ENCODE data around the gene THRB.

THRB gene

GRCh38 chr3:24503616-24504113 is 9.0 kb upstream of the THRB start:
- no peak overlapping the region for H3K23ac ChIP-seq (ENCODE audit: low read length in 2 of 2)
- no peak overlapping the region for H2AK5ac ChIP-seq (ENCODE audit: low read length, severe bottlenecking)
- no peak overlapping the region for H2BK120ac ChIP-seq (ENCODE audit: low read depth, low read length)
- 88% methylated on average over 3 of the region's 3 CpGs for WGBS
- H4K91ac ChIP-seq (ENCODE audit: low read length) = no peak overlapping the region
- H3K27ac ChIP-seq (ENCODE audit: low read length, poor library complexity, severe bottlenecking) = no peak overlapping the region
- H3K14ac ChIP-seq (ENCODE audit: low read length in 2 of 2) = no peak overlapping the region
- H3K4me3 ChIP-seq (ENCODE audit: insufficient read depth in 1 of 2, low read depth in 1 of 2, low read length in 2 of 2) = no peak overlapping the region
- no peak overlapping the region for H2AFZ ChIP-seq (ENCODE audit: low read depth, low read length)
- no peak overlapping the region for H2BK15ac ChIP-seq (ENCODE audit: low read depth, poor library complexity, severe bottlenecking)
- no peak for DNase-seq
- no peak overlapping the region for H3K18ac ChIP-seq (ENCODE audit: low read depth in 1 of 2, low read length in 2 of 2)
- no peaks in the 10 kb centered on the region for H3K79me1 ChIP-seq (replicated peaks; ENCODE audit: low read length, poor library complexity, severe bottlenecking)
- no peaks in the 10 kb centered on the region for H3K4me1 ChIP-seq (ENCODE audit: control insufficient read depth, insufficient read depth, low read depth, low read length)
- H3K4me2 ChIP-seq (ENCODE audit: low read length, poor library complexity, severe bottlenecking) = no peak overlapping the region
- no peak overlapping the region for H3K4ac ChIP-seq (ENCODE audit: low read depth in 1 of 2, low read length in 2 of 2)
- no peak overlapping the region for H4K8ac ChIP-seq (ENCODE audit: low read length)
- no peak overlapping the region for H2BK5ac ChIP-seq (ENCODE audit: low read depth, low read length, poor library complexity, severe bottlenecking)
- no peak overlapping the region for H2BK12ac ChIP-seq (ENCODE audit: low read length in 2 of 2)
- no peak overlapping the region for H3K9ac ChIP-seq (ENCODE audit: low read length)
- H3K27me3 ChIP-seq (ENCODE audit: control insufficient read depth in 1 of 2, insufficient read depth in 1 of 2, low read length in 2 of 2) = no peaks in the 10 kb centered on the region
- no peaks in the 10 kb centered on the region for H3K36me3 ChIP-seq (ENCODE audit: control insufficient read depth in 1 of 2, insufficient read depth in 2 of 2, low read depth in 1 of 2, low read length in 2 of 2)
- H3K9me3 ChIP-seq (ENCODE audit: control insufficient read depth, low read length) = no peaks in the 10 kb centered on the region

GRCh38 chr3:24502690-24503089 is 8.0 kb upstream of the THRB start:
- no peak overlapping the region for H2BK120ac ChIP-seq (ENCODE audit: low read depth, low read length)
- no peak overlapping the region for H2BK12ac ChIP-seq (ENCODE audit: low read length in 2 of 2)
- no peak overlapping the region for H3K4me3 ChIP-seq (ENCODE audit: insufficient read depth in 1 of 2, low read depth in 1 of 2, low read length in 2 of 2)
- no peak overlapping the region for H2BK15ac ChIP-seq (ENCODE audit: low read depth, poor library complexity, severe bottlenecking)
- no peak overlapping the region for H3K4ac ChIP-seq (ENCODE audit: low read depth in 1 of 2, low read length in 2 of 2)
- no peaks in the 10 kb centered on the region for H3K79me1 ChIP-seq (replicated peaks; ENCODE audit: low read length, poor library complexity, severe bottlenecking)
- H3K27me3 ChIP-seq (ENCODE audit: control insufficient read depth in 1 of 2, insufficient read depth in 1 of 2, low read length in 2 of 2) = no peaks in the 10 kb centered on the region
- no peak overlapping the region for H4K8ac ChIP-seq (ENCODE audit: low read length)
- DNase-seq = peak; percentile 58
- H3K18ac ChIP-seq (ENCODE audit: low read depth in 1 of 2, low read length in 2 of 2) = no peak overlapping the region
- H2AK5ac ChIP-seq (ENCODE audit: low read length, severe bottlenecking) = no peak overlapping the region
- no peak overlapping the region for H2AFZ ChIP-seq (ENCODE audit: low read depth, low read length)
- H3K27ac ChIP-seq (ENCODE audit: low read length, poor library complexity, severe bottlenecking) = no peak overlapping the region
- H4K91ac ChIP-seq (ENCODE audit: low read length) = no peak overlapping the region
- no peak overlapping the region for H3K14ac ChIP-seq (ENCODE audit: low read length in 2 of 2)
- H3K23ac ChIP-seq (ENCODE audit: low read length in 2 of 2) = no peak overlapping the region
- no peaks in the 10 kb centered on the region for H3K36me3 ChIP-seq (ENCODE audit: control insufficient read depth in 1 of 2, insufficient read depth in 2 of 2, low read depth in 1 of 2, low read length in 2 of 2)
- no CpG with 5 or more reads among the region's 1 CpG for WGBS
- no peaks in the 10 kb centered on the region for H3K9me3 ChIP-seq (ENCODE audit: control insufficient read depth, low read length)
- H2BK5ac ChIP-seq (ENCODE audit: low read depth, low read length, poor library complexity, severe bottlenecking) = no peak overlapping the region
- H3K9ac ChIP-seq (ENCODE audit: low read length) = no peak overlapping the region
- H3K4me2 ChIP-seq (ENCODE audit: low read length, poor library complexity, severe bottlenecking) = no peak overlapping the region
- H3K4me1 ChIP-seq (ENCODE audit: control insufficient read depth, insufficient read depth, low read depth, low read length) = no peaks in the 10 kb centered on the region

DNA sequence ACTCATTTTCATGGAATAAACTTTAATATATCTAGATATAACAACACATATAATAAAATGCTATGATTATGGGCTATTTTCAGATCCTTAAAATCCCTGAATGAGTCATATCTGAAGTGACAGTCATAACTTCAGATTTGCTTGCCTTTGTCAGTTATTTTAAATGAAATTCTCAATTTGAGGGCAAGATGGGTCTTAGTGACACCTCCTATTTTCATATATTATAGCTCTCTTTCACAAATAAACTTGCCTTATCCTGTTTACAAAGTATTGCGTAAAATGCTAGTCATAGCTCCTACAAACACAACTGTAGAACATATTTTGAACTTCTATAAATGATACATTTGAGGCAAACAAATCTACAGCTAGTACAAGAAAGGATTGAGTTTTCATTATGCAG is 6.2 kb upstream of the THRB start:
- Histone ChIP-seq H3K27me3 (ENCODE audit: control insufficient read depth in 1 of 2, insufficient read depth in 1 of 2, low read length in 2 of 2) (no peaks in the 10 kb centered on the region), H2BK15ac (ENCODE audit: low read depth, poor library complexity, severe bottlenecking) (no peak overlapping the region), H3K18ac (ENCODE audit: low read depth in 1 of 2, low read length in 2 of 2) (no peak overlapping the region), H3K4me3 (ENCODE audit: insufficient read depth in 1 of 2, low read depth in 1 of 2, low read length in 2 of 2) (no peak overlapping the region), H2AK5ac (ENCODE audit: low read length, severe bottlenecking) (no peak overlapping the region), H2BK5ac (ENCODE audit: low read depth, low read length, poor library complexity, severe bottlenecking) (no peak overlapping the region), H3K9me3 (ENCODE audit: control insufficient read depth, low read length) (no peaks in the 10 kb centered on the region), H3K4ac (ENCODE audit: low read depth in 1 of 2, low read length in 2 of 2) (no peak overlapping the region), H2BK12ac (ENCODE audit: low read length in 2 of 2) (no peak overlapping the region), H3K27ac (ENCODE audit: low read length, poor library complexity, severe bottlenecking) (no peak overlapping the region), H2BK120ac (ENCODE audit: low read depth, low read length) (no peak overlapping the region), H4K8ac (ENCODE audit: low read length) (no peak overlapping the region), H2AFZ (ENCODE audit: low read depth, low read length) (no peak overlapping the region), H3K23ac (ENCODE audit: low read length in 2 of 2) (no peak overlapping the region), H3K4me2 (ENCODE audit: low read length, poor library complexity, severe bottlenecking) (no peak overlapping the region), H3K4me1 (ENCODE audit: control insufficient read depth, insufficient read depth, low read depth, low read length) (peaks cover 4% of the 10 kb centered on the region), H4K91ac (ENCODE audit: low read length) (no peak overlapping the region), H3K36me3 (ENCODE audit: control insufficient read depth in 1 of 2, insufficient read depth in 2 of 2, low read depth in 1 of 2, low read length in 2 of 2) (no peaks in the 10 kb centered on the region), H3K79me1 (replicated peaks; ENCODE audit: low read length, poor library complexity, severe bottlenecking) (no peaks in the 10 kb centered on the region), H3K14ac (ENCODE audit: low read length in 2 of 2) (no peak overlapping the region), H3K9ac (ENCODE audit: low read length) (no peak overlapping the region)
- DNase-seq = no peak
- no CpG with 5 or more reads among the region's 1 CpG for WGBS

- 100% methylated on average over 1 of the region's 3 CpGs for WGBS
These were observed 5.3 kb upstream of the THRB start for GRCh38 chr3:24499991-24500390.

More at GRCh38 chr3:24499991-24500390, 5.3 kb upstream of the THRB start:
- Histone ChIP-seq H3K4me1 (ENCODE audit: control insufficient read depth, insufficient read depth, low read depth, low read length) (peaks cover 9% of the 10 kb centered on the region), H3K4me2 (ENCODE audit: low read length, poor library complexity, severe bottlenecking) (no peak overlapping the region), H2AFZ (ENCODE audit: low read depth, low read length) (no peak overlapping the region), H2BK120ac (ENCODE audit: low read depth, low read length) (no peak overlapping the region), H3K4me3 (ENCODE audit: insufficient read depth in 1 of 2, low read depth in 1 of 2, low read length in 2 of 2) (no peak overlapping the region), H3K36me3 (ENCODE audit: control insufficient read depth in 1 of 2, insufficient read depth in 2 of 2, low read depth in 1 of 2, low read length in 2 of 2) (no peaks in the 10 kb centered on the region), H3K27ac (ENCODE audit: low read length, poor library complexity, severe bottlenecking) (no peak overlapping the region), H2AK5ac (ENCODE audit: low read length, severe bottlenecking) (no peak overlapping the region), H2BK5ac (ENCODE audit: low read depth, low read length, poor library complexity, severe bottlenecking) (no peak overlapping the region), H3K18ac (ENCODE audit: low read depth in 1 of 2, low read length in 2 of 2) (no peak overlapping the region), H2BK15ac (ENCODE audit: low read depth, poor library complexity, severe bottlenecking) (no peak overlapping the region), H3K4ac (ENCODE audit: low read depth in 1 of 2, low read length in 2 of 2) (no peak overlapping the region), H3K23ac (ENCODE audit: low read length in 2 of 2) (no peak overlapping the region), H3K14ac (ENCODE audit: low read length in 2 of 2) (no peak overlapping the region), H3K9me3 (ENCODE audit: control insufficient read depth, low read length) (no peaks in the 10 kb centered on the region), H4K91ac (ENCODE audit: low read length) (no peak overlapping the region), H3K79me1 (replicated peaks; ENCODE audit: low read length, poor library complexity, severe bottlenecking) (no peaks in the 10 kb centered on the region), H2BK12ac (ENCODE audit: low read length in 2 of 2) (no peak overlapping the region), H3K27me3 (ENCODE audit: control insufficient read depth in 1 of 2, insufficient read depth in 1 of 2, low read length in 2 of 2) (no peaks in the 10 kb centered on the region), H4K8ac (ENCODE audit: low read length) (no peak overlapping the region), H3K9ac (ENCODE audit: low read length) (no peak overlapping the region)
- no peak for DNase-seq
